Left kidney (tissue), 2 donors: ENCODE results near the gene SEPHS1. TPM values are rescaled to one million over a fixed set of nuclear protein-coding genes. Genes with fewer than 3 reads are reported as not detected.
"Not testable (repeated sequence)": the region's sequence is repeated elsewhere in the genome, so short reads cannot be mapped to it uniquely, and the experiment has no call there.

Source experiments
- DNase-seq: peaks from one replicate; pipeline ENCODE4 v3.0.0-alpha.2; 2013
- polyA plus RNA-seq: library from polyadenylated mRNA; unstranded; fragments of 120-200 nt; gene quantifications from one replicate; pipeline ENCODE4 v1.2.1, GENCODE V29; 2013; ENCODE audit not compliant: insufficient read length

Gene SEPHS1
- polyA plus RNA-seq, 1 donor = 129 TPM

- no peak for DNase-seq
These were observed 18.8 kb upstream of the SEPHS1 start for GRCh38 chr10:13366891-13367290.

- DNase-seq = no peak
These were observed 17.7 kb upstream of the SEPHS1 start for GRCh38 chr10:13365831-13366230.

DNA sequence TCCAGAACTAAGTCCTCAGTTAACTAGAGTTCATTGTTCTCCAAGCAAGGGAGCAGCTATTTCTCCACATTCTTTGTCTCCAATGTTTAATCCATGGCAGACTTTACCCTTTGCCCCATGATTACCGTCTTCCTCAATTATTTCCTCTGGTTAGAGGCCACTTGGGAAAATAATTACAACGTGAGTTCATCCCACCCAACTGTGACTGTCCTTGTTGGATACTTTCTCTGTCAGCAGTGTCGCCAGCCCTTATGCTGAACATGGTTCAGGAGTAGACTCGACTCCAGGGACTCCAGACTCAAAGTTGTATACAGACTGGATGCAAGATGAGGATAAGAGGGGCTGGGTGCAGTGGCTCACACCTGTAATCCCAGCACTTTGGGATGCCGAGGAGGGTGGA is 17.1 kb upstream of the SEPHS1 start:
- DNase-seq = no peak

- DNase-seq = no peak
These were observed 12.5 kb upstream of the SEPHS1 start for GRCh38 chr10:13360587-13360986.

DNA sequence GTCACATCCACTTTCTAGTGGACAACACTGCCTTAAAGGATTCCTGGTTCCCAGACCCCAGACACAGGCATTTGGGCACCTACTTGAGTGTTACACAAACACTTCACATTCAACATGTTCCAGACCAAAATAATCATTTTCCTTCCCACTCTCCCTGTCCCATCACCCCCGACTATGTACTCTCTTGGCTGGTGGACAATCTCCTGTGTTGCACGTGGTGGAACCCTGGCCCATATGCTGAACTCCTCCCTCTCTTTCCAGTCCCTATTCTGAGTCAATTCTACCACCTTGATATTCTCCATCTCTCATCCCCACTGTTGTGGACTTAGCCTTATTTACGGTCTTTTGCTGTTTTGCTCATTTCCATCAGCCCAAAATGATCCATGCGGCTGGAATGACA is 8.3 kb upstream of the SEPHS1 start:
- no peak for DNase-seq

- no peak for DNase-seq
These were observed 6.7 kb upstream of the SEPHS1 start for GRCh38 chr10:13354783-13355182.

GRCh38 chr10:13352519-13352918 is 4.4 kb upstream of the SEPHS1 start:
- DNase-seq = no peak

DNA sequence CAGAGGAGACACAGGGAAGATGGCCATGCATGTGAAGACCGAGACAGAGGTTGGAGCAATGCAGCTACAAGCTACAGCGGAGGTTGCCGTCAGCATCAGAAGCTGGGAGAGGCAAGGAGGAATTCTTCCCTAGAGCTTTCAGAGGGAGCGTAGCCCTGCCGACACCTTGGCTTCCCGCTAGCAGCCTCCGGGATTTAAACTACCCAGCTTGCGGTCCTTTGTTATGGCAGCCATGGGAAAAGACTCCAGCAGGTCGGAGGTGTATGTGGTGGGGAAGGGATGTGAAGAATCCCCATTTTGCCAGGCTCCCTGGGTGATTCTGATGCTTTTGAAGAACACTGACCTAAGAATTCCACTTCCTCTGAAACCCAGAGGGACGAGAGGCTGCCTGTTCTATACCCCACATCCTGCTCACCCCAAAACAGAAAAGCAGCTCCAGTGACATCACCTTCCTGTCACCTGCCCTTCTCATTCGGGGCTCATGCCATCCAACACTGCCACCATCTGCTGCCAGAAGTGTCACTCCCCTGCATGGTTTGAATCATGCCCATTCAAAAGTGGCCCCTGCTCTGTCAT is 3.3 kb upstream of the SEPHS1 start:
- DNase-seq = no peak

DNA sequence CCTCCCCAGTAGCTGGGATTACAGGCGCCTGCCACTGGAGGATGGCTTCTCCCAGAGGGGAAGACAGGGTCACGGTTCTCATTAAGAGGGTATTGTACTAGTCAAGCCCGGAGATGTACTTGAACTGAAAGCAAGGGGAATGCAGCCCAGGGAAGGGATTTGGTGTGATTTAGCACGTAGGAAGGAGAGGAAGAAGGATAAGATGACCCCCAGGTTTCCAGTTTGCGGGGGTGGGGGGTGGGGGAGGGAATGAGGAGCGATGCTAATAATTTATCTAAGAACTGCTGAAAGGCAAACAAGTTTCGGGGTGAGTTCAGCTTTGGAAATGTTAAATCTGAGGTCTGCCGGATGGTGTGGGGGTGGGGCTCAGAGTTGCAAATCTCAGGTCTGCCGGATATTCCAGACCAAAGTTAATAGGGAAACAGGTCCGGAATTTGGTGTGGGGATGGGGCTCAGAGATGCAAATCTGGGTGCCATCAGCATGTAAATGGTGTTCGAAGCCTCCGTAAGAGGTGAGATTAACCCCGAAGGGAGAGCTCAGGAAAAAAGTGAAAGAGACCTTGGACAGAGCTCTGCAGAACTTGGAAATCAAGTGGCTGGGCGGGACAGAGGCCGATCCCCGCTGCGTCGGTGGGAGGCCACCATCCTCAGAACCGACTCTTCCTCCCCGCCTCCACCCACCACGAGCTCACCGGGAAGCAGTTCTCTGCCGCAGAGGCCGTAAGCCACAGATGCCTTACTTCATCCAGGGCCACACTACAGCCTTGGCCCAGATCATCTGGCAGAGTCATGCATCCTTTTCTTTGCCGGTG is 1.6 kb upstream of the SEPHS1 start:
- peak; percentile 48 for DNase-seq

DNA sequence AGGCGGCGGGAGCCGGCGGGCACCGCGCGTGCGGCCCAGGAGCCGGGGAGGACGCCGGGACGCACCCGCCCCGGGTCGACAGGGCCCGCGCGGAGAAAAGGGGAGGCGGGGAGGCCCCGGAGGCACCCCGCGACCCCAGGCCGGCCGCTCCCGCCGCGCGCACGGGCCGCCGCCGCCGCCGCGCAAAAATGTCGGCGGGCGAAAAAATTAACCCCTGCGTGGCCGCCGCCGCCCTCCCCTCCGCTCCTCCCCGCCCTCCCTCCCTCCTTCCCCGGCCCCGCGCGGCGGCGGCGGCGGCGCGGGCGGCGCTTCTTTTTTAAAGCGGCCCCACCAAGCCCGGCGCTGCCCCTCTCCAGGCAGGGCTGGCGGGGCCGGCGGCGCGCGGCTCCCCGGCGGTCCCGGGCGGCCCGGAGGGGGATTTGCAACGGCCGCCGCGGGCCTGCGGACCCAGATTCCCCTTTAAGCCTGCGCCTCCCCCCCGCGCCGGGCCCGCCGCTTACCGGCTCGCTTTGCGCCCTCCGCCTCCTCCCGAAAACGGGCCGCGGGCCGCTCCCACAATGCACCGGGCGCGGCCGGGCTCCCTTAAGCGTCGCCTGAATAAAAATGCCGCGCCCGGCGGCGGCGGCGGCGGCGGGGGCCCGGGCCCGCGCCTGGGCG is 465 bp downstream of the SEPHS1 start:
- DNase-seq = peak; percentile 78

GRCh38 chr10:13347043-13347499 is 1.0 kb downstream of the SEPHS1 start:
- DNase-seq = no peak

DNA sequence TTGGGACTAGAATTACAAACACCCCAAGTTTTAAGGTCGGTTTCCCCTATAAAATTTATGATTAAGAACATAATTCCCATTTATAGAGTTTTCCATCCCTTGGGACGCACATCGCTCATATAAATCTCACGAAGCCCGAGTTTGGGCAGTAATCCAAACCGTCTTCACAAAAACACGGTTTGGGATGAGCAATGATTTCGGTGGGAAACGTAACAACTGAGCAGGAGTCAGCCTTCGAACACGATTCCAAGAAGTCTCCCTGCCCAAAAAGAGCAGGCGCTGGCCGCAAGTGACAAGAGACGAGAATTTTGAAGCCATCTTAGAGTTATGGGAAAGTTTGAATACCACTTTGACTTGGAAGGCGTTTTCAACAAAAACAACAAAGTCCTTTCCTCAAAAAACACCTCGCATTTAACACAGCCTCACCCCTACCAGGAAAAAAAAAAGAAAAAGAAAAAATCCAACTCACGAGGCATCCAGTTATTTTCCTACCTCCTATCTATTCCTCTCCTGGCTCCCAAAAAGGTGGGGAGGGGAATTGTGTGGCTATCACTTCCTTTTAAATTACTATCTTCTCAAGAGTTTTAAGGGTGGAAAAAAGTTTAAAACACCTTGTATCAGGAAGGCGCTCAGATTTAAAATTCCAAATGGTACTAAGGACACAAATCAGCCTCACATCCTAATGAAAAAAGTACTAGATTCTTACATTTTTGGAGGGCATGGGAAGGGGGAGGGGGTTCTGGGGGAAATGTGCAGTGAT is 1.6 kb downstream of the SEPHS1 start:
- DNase-seq = peak; percentile 49

DNA sequence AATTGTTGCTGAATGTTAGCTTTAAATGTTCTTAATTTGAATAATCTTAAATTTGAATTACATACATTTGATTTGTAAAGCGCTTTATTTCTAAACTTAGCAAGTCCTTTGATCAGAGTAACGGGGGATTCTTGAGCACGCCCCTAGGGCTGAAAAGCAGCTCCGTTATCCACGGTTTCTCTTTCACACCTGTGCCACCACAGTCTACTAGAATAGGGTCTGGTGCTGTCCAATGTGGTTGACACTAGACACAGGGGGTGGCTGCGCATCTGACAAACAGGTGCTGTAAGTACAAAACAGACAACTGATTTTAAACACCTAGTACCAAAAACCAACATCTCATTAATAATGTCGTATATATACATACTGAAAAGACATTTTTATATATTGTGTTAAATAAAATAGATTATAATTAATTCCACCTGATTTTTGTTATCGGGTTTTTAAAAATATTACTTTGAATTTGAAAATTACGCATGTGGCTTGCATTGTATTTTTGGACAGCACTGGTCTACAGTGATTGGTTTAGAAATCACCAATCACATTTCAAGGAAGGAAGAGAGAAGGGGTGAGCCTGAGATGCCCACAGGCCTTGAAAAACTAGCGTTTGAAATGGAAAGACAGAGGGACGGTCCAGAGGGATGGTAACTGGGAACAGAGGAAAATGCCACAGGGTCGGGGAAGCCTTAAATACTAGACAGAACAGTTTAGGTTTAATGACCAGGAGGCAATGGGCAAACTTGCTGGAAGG is 7.3 kb downstream of the SEPHS1 start:
- no peak for DNase-seq

DNA sequence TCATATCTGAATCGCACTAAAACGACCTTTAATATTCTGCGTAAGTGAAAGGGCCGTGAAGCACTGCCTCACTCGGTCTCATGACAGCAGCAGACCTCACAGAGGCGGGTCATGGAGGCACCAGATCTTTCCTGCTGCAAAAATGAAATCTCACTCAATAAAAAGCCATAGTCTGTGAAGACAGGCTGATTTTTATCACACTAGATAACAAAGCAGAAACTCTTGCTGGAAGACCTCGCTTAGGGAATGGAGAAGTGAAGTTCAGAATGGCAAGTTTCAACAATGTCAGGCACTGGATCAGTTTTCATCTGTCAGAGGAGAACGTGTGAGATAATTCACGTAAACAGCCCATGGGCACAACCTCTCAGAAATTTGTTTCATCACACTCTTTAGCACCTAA is 8.0 kb downstream of the SEPHS1 start:
- DNase-seq = no peak

DNA sequence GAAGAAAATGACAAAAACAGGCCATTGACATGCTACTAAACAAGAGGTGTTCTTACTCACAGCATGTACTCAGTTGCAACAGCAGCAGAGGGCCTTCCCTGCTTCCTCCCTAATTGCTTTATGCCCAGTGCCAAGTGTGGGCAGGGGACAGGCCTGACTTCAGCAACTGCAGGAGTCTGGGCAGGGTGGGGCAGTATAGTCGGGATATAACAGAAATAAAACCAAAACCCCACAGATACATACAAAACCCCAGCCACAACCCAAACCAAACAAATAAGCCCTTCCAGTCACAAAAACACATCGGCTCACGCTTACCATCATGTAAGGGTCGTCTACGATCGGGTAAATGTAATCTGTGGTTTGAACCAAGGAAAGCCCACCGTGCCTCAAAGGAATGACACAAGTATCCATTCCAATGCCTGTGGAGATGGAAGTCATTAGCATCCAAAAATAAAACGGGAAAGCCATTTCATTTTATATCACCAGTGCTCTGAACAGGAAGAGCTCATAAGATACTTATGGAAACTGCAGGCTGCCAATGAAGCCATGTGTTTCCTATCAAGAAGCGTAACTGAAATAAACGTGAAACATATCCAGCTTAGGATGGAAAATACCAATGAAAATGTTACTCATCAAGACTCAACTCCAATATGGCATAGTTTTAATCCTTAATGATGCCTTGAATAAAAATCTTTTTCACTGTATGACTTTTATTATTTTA is 9.5 kb downstream of the SEPHS1 start:
- no peak for DNase-seq

GRCh38 chr10:13337827-13338196 is 10.3 kb downstream of the SEPHS1 start:
- DNase-seq = no peak

DNA sequence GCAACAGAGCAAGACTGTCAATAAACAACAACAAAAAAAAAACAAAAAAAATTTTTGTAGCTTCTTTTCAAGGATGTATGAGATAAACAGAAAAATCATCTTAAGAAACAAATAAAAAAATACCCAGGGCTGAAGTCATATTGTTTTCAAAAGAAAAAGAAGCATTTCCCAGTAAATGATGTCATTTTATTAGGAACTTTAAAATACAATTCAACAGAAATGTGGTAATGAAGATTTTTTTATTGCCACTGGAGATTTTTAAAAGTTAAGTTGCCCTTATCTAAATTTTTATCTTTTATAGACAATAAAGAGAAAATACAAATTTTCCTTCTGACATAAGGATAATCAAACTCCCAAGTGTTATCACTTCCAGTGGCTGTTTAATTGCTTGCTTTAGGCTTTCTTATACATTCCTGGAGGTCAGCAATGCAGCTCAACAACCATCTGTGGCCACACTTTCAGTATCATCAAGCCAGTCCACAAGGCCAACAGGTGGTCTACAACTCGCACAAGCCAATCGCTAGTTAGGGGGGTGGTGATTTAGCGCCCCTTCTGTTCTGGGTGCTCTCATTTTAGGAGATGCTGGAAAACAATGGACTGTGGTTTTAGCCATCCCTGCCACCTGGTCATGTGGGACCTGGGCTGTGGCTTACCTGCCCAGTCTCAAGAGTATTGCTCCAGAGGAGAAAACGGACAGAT is 10.8 kb downstream of the SEPHS1 start:
- DNase-seq = no peak

- no peak for DNase-seq
These were observed 12.2 kb downstream of the SEPHS1 start for GRCh38 chr10:13335881-13336280.

- DNase-seq = no peak
These were observed 13.5 kb downstream of the SEPHS1 start for GRCh38 chr10:13334556-13334955.

GRCh38 chr10:13331646-13332045 is 16.4 kb downstream of the SEPHS1 start:
- DNase-seq = no peak

GRCh38 chr10:13330980-13331379 is 17.1 kb downstream of the SEPHS1 start:
- not testable (repeated sequence) for DNase-seq
